ENCODE results near the gene ENOX1. TPM values are rescaled to one million over a fixed set of nuclear protein-coding genes. Genes with fewer than 3 reads are reported as not detected.

The ENOX1 gene
- total RNA-seq, 1 donor from 2014 or later = 1.7 TPM

GRCh38 chr13:43647471-43647870, 139.3 kb downstream of the ENOX1 start:
- Mint-ChIP-seq H3K27ac (ENCODE audit: unreplicated experiment) (no peak overlapping the region), H3K4me1 (ENCODE audit: unreplicated experiment) (no peaks in the 10 kb centered on the region), H3K4me3 (ENCODE audit: unreplicated experiment) (no peak overlapping the region), H3K27me3 (ENCODE audit: unreplicated experiment) (no peaks in the 10 kb centered on the region), H3K9me3 (ENCODE audit: unreplicated experiment) (no peaks in the 10 kb centered on the region), H3K36me3 (ENCODE audit: low read depth, unreplicated experiment) (no peaks in the 10 kb centered on the region)
- TF ChIP-seq CTCF (IDR thresholded peaks at IDR 0.05; ENCODE audit: unreplicated experiment) = no peak
- no peak for DNase-seq (ENCODE audit: low spot score)

GRCh38 chr13:43640476-43640875, 146.3 kb downstream of the ENOX1 start:
- Mint-ChIP-seq H3K27me3 (ENCODE audit: unreplicated experiment) (peaks cover 3% of the 10 kb centered on the region), H3K36me3 (ENCODE audit: low read depth, unreplicated experiment) (no peaks in the 10 kb centered on the region), H3K4me3 (ENCODE audit: unreplicated experiment) (no peak overlapping the region), H3K9me3 (ENCODE audit: unreplicated experiment) (no peaks in the 10 kb centered on the region), H3K27ac (ENCODE audit: unreplicated experiment) (no peak overlapping the region), H3K4me1 (ENCODE audit: unreplicated experiment) (peaks cover 7% of the 10 kb centered on the region)
- no peak for DNase-seq (ENCODE audit: low spot score)
- TF ChIP-seq CTCF (IDR thresholded peaks at IDR 0.05; ENCODE audit: unreplicated experiment) = no peak

- H3K4me1 Mint-ChIP-seq (ENCODE audit: unreplicated experiment) = no peaks in the 10 kb centered on the region
- no peak overlapping the region for H3K4me3 Mint-ChIP-seq (ENCODE audit: unreplicated experiment)
- no peaks in the 10 kb centered on the region for H3K36me3 Mint-ChIP-seq (ENCODE audit: low read depth, unreplicated experiment)
- no peaks in the 10 kb centered on the region for H3K9me3 Mint-ChIP-seq (ENCODE audit: unreplicated experiment)
- H3K27me3 Mint-ChIP-seq (ENCODE audit: unreplicated experiment) = peaks cover 2% of the 10 kb centered on the region
- no peak for DNase-seq (ENCODE audit: low spot score)
- no peak overlapping the region for H3K27ac Mint-ChIP-seq (ENCODE audit: unreplicated experiment)
- no peak for TF ChIP-seq CTCF (IDR thresholded peaks at IDR 0.05; ENCODE audit: unreplicated experiment)
Measured at GRCh38 chr13:43631106-43631505, 155.7 kb downstream of the ENOX1 start.

- no peak overlapping the region for H3K27ac Mint-ChIP-seq (ENCODE audit: unreplicated experiment)
- DNase-seq (ENCODE audit: low spot score) = no peak
- no peaks in the 10 kb centered on the region for H3K36me3 Mint-ChIP-seq (ENCODE audit: low read depth, unreplicated experiment)
- no peak overlapping the region for H3K4me3 Mint-ChIP-seq (ENCODE audit: unreplicated experiment)
- no peaks in the 10 kb centered on the region for H3K4me1 Mint-ChIP-seq (ENCODE audit: unreplicated experiment)
- TF ChIP-seq CTCF (IDR thresholded peaks at IDR 0.05; ENCODE audit: unreplicated experiment) = no peak
- no peaks in the 10 kb centered on the region for H3K9me3 Mint-ChIP-seq (ENCODE audit: unreplicated experiment)
- peaks cover 1% of the 10 kb centered on the region for H3K27me3 Mint-ChIP-seq (ENCODE audit: unreplicated experiment)
Measured at GRCh38 chr13:43629691-43630480, 156.9 kb downstream of the ENOX1 start.

GRCh38 chr13:43626994-43627393, 159.8 kb downstream of the ENOX1 start:
- Mint-ChIP-seq H3K4me1 (ENCODE audit: unreplicated experiment) (no peaks in the 10 kb centered on the region), H3K27ac (ENCODE audit: unreplicated experiment) (no peak overlapping the region), H3K27me3 (ENCODE audit: unreplicated experiment) (no peaks in the 10 kb centered on the region), H3K36me3 (ENCODE audit: low read depth, unreplicated experiment) (no peaks in the 10 kb centered on the region), H3K4me3 (ENCODE audit: unreplicated experiment) (no peak overlapping the region), H3K9me3 (ENCODE audit: unreplicated experiment) (no peaks in the 10 kb centered on the region)
- no peak for DNase-seq (ENCODE audit: low spot score)
- TF ChIP-seq CTCF (IDR thresholded peaks at IDR 0.05; ENCODE audit: unreplicated experiment) = no peak
